Activated CD4-positive, CD25-positive, alpha-beta regulatory T cell treated with anti-CD3 and anti-CD28 coated beads, Interleukin-2, amount 50 U/mL, for 24 hours (primary cell): Measurements from ENCODE around the gene RBM47.
"Not testable (repeated sequence)": the region's sequence is repeated elsewhere in the genome, so short reads cannot be mapped to it uniquely, and the experiment has no call there.

ENCODE experiments used
- ATAC-seq, 2 donors: fragments of 150-1000 bp; cut with Tn5 transposase; one replicate each; pipeline ENCODE4 v1.10.0; 2021; ENCODE audit warnings: mild to moderate bottlenecking in 1 of 2, moderate library complexity in 1 of 2

The RBM47 gene

DNA sequence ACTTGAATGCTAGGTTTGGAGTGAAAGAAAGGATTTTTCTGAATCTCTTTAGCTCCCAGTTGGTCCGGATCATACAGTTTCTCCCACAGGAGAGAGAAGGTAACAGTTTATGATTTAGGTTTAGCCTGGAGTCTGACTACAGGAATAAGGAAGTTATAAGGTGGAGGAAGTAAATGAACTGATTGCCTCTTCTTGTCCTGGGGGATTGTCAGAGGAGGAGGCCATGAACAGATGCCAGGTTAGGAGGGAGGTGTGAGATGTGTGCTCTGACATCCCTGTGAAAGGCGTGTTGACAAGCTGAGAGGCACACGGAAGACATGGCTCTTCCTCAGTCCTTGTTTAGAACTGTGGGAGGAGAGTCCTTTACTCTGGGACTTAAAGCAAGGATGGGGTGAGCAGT lies 230.1 kb downstream of the RBM47 start:
- no peak for ATAC-seq

DNA sequence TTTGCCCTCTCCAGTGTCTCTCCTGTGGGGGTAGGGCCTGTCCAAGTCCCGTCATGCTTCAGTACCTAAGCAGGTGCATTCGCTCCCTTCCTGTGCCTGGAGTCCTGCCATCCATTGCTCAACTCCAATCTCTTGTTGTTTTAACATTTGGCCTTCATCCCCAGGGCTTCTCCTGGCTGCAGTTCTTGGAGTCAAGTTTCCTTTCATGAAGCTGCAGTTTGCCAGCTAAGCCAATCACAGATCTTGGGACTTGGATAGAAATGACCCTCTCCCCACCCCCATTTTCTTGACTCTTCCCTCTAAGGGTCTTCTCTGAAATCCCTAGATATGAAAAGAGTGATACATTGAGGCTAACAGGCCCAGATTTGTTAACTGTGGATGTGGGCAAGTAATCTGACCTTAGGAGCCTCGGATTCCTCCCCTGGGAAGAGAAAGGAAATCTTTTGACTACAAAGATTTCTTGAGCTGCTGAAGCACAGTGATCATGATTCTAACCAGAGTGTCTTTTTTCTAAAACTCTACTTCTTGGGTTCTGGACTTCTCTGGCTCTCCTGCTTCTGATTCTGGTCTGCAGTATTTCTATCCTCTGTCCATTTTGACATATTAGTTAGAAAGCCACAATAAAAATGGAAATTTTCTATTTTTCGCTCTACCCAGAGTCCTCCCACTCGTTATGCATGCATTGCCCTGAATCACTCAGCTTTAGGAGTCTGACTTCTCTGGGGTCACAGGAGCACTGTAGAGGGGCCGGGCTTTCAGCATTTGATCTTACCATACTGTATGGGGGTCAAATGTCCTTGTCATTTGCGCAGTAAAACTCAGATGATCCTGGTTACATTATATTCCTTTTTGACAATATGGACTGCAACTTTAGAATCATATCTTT lies 233.5 kb downstream of the RBM47 start:
- ATAC-seq = no peak

DNA sequence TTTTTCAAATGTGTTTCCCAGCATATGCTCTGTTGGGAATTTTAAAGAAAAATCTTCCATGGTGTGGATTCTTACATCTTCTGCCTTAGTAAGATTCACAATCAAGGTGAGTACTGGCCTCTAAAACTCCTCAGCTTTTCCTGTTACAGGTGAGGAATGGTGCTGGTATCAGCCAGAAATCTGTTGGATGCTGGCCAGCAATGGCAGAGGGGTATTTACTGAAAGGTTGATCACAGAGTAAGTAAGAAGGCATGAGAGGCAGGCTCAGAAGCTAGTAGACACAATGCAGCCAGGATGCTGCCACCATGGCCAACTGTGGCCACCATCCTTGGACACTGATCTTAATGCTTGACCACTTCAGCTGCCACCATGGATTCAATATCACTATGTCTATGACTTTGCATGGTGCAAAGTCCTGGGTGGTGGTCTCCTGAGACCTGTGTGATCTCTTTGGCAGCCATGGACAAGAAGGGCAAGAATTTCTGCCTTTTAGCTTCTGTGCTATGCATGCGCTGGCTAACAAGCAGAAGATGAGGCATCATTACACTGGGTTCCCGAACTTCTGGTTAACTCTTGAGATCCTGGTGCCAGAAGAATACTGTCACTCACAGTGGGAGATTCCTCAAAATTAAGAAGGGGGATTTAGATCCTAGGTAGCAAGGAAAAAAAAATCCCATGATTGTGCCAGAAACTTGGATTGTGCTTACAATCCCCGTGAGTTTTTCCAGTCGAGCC lies 234.3 kb downstream of the RBM47 start:
- ATAC-seq = no peak

DNA sequence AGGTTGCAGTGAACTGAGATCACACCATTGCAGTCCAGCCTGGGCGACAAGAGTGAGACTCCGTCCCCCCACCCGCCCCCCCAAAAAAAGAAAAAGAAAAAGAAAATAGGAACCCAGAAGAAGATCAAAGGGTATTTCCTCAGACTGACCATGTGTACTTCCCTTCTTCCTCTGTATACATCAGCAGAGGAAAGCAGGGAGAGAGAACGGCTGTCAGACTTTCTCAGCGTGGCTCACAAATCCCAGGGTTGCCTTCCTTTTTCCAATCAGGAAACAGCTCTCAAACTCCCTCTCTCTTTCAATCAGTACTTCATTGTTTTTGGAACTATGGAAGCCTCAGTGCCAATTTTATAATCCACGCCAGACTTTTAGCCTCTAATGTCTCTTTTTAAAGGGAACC lies 235.4 kb downstream of the RBM47 start:
- no peak for ATAC-seq

DNA sequence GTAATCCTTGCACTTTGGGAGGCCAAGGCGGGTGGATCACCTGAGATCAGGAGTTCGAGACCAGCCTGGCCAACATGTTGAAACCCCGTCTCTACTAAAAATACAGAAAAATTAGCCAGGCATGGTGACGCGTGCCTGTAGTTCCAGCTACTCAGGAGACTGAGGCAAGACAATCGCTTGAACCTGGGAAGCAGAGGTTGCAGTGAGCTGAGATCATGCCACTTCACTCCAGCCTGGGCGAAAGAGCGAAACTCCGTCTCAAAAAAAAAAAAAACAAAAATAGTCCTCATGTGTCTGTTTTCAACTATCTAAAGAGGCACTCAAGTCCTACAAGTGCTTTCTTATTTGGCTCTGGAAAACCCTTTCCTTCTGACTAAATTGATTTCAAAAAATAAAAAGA lies 237.4 kb downstream of the RBM47 start:
- not testable (repeated sequence) for ATAC-seq

DNA sequence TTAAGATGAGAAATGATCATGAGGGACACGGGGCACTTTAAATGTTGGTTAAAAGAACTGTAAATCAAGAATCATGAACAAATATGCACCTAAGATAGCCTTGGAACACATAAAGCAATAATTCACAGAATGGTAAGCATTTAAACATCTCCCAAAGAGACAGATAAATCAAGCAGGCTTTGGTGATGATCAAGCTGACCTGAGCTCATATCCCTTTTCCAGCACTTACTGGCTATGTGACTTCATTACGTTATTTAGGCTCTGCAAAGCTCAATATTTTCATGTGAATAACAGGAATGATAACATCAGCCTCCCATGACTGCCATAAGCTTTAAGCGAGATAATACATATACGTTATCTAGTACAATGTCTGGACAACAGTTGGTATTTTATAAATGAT lies 239.7 kb downstream of the RBM47 start:
- no peak for ATAC-seq

DNA sequence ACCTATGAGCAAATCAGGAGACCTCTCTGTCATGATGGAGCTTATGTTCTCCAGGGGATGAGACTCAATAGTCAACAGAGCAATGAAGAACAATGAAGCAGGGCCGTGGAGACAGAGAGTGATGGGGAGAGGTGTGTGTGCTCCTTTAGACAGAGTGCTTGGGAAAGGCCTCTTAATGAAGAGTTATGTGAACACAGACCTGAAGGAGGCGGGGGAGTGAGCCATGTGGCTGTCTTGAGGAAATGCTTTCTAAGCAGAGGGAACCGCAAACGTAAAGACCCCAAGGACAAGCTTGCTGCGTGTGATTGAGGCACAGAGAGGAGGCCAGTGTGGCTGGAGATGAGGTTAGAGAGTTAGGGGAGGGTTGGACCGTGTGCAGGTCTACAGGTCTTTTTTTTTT lies 241.4 kb downstream of the RBM47 start:
- no peak for ATAC-seq

DNA sequence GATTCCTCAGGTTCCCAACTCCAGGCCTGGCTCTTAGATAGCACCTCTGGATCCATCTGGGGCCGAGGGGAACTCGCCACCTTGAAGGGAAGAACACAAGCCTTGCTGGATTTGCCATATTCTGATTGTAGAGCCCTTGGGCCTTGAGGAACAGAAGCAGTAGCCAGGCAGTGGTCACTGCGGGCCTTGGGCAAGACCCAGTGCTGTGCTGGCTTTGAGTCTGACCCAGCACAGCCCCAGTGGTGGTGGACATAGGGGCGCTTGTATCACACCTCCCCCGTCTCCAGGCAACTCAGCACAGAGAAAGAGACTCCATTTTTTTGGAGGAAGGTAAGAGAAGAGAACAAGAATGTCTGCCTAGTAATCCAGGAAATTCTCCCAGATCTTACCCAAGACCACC lies 249.0 kb downstream of the RBM47 start:
- no peak for ATAC-seq

DNA sequence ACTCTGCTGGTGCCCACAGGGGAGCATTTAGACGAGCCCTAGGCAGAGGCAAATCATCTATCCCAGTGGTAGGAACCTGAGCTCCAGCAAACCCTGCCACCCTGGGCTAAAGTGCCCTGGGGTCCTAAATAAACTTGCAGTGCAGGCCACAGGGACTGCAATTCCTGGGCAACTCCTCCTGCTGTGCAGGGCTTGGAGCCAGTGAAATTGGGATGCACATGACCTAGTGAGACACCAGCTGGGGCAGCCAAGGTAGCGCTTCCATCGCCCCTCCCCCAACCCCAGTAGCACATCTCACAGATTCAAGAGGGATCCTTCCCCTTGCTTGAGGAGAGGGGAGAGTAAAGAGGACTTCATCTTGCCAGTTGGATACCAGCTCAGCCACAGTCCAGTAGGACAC lies 250.4 kb downstream of the RBM47 start:
- no peak for ATAC-seq

DNA sequence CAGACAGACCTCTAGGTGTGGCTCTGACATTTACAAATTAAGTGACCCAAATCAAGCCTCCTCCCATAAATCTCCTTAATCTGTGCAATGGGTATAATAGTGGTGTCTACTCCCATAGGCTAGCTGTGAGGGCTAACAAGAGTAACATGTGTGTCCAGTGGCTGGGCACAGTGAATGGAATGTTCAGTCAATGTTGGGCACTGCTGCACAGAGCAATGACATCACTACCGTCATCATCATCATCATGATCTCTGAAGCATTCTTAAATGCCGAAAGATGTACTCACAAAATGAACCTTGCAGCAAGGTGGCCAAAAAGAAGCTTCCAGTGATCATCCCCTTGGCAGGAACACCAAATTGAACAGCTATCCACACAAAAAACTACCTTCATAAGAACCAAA lies 251.0 kb downstream of the RBM47 start:
- ATAC-seq = no peak

DNA sequence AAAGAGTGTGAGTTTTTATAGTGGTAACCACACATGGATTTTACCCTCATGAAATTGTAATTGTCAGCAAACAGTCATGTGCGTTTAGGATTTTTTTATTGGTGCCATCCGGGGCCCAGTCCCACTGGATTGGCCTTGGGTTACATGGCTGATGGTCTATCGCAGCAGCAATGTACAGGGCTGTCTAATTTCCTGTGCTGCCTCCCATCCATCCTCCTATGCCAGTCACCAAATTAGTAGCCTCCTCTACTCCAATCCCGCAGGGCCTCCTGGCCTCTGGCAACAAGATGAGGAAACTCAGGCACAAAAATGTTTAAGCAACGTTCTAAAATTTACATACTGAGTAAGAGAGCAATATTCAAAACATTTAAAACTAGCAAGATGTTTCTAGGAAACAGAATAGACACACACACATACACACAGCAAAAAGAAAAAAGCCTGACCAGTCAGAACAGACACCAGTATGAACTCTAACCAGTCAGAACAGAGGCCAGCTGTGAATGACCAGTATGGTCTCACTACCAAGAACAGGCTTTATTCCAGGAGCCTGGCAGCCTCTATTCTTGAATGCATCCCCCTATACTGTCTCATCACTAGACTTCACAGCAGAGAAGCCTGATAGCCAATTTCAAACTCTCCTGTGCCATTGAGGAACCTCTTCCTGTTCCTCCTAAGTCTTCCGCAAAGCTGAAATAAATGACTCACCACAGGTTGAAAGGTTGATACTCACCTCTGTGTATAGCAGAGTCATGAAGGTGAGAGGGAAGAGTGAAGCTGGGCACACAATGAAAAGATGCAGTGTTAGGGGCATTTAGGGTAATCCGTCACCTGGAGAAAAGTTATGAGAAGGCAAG lies 251.9 kb downstream of the RBM47 start:
- ATAC-seq = peak; percentile 30 to 53

DNA sequence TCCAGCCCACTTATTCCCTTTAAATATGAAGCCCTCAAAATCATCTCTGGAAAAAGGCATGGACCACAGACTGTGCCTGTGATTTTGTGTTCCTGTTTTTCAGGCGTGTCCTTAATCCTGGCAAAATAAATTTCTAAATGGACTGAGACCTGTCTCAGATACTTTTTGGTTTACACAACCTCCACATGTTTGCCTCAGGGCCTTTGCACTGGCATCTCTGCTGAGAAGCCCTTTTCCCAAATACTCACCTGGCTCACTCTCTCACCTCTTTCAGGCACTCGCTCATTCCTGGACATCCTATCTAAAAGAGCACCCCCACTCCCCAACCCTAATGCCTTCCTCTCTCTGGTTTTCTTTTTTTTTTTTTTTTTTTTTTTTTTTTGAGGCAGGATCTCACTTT lies 254.0 kb downstream of the RBM47 start:
- no peak for ATAC-seq

DNA sequence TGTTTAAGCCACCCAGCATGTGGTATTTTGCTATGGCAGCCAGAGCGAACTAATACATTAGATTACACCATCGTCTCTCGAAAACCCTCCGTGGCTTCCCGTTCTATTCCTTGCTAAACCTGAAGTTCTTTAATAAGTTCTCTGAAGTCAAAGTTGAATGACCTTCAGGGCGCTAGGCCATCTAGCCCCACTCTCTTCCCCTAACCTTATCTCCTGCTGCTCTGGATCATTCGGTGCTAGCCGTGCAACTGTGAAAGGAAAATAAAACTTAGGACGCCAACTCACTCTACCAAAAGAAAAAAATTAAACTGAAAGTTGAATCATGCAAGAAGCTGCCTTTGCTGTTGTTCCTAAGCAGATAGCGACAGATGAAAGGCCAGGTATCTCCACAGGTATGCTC lies 254.6 kb downstream of the RBM47 start:
- ATAC-seq = no peak

DNA sequence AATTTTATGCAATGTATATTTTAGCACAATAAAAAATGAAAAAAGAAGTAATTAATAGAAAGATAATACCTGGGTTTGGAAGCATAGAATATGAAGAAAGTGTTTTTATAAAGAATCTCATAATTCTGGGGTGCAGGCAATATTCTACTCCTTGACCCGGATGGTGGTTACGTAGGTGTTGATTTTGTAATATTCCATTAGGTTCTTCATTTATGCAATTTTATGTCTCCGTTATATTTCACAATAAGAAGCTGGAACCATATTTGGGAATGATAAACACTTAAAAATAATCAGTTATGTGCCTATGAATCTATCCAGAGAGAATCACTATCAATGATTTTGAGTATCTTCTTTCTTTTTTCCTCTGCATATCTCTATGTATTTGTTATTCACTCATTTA lies 256.0 kb downstream of the RBM47 start:
- no peak for ATAC-seq
